Liver (tissue), 3 donors: Measurements from ENCODE around the gene DBT.

ENCODE experiments used
- EGR1 ChIP-seq, 2 donors: IDR thresholded peaks; 2 replicates each; pipeline ENCODE4 v1.6.1; 2016 to 2018; ENCODE audit warnings: antibody characterized with exemption in 2 of 2, low read depth in 2 of 2
- FOXA1 ChIP-seq: IDR thresholded peaks from 2 replicates; pipeline ENCODE4 v1.6.1; 2016; ENCODE audit warnings: antibody characterized with exemption
- GABPA ChIP-seq, 2 donors: IDR thresholded peaks in 1 of 2; conservative IDR thresholded peaks in 1 of 2; 2 replicates each; pipeline ENCODE4 v1.6.1; 2016; ENCODE audit warnings: antibody characterized with exemption in 2 of 2, mild to moderate bottlenecking in 1 of 2, moderate library complexity in 1 of 2
- HNF4A ChIP-seq, 2 donors: conservative IDR thresholded peaks; 2 replicates each; pipeline ENCODE4 v1.6.1; 2016; ENCODE audit warnings: antibody characterized with exemption in 2 of 2, mild to moderate bottlenecking in 2 of 2
- HNF4G ChIP-seq: IDR thresholded peaks from 2 replicates; pipeline ENCODE4 v1.6.1; 2016; ENCODE audit warnings: antibody characterized with exemption
- RXRA ChIP-seq, 2 donors: IDR thresholded peaks; 2 replicates each; pipeline ENCODE4 v1.6.1; 2017 to 2018; ENCODE audit warnings: antibody characterized with exemption in 2 of 2, mild to moderate bottlenecking in 1 of 2
- SP1 ChIP-seq: IDR thresholded peaks from 2 replicates; pipeline ENCODE4 v1.6.1; 2018; ENCODE audit warnings: antibody characterized with exemption, mild to moderate bottlenecking
- TAF1 ChIP-seq: conservative IDR thresholded peaks from 2 replicates; pipeline ENCODE4 v1.6.1; 2016; ENCODE audit warnings: antibody characterized with exemption, mild to moderate bottlenecking
- YY1 ChIP-seq: IDR thresholded peaks from 2 replicates; pipeline ENCODE4 v1.6.1; 2016; ENCODE audit warnings: antibody characterized with exemption, mild to moderate bottlenecking
- TF ChIP-seq, protein P1 (sequence below): fragments of 150-350 bp; IDR thresholded peaks from 2 replicates; pipeline ENCODE4 v1.5.1; 2017; ENCODE audit warnings: improper control_type of control experiment, low read depth, low read length; ENCODE audit not compliant: missing input control
- TF ChIP-seq, protein P2 (sequence below): IDR thresholded peaks from 2 replicates; pipeline ENCODE4 v1.6.1; 2016; ENCODE audit warnings: antibody characterized with exemption
- TF ChIP-seq, protein P3 (sequence below): IDR thresholded peaks from 2 replicates; pipeline ENCODE4 v1.6.1; 2016; ENCODE audit warnings: antibody characterized with exemption, mild to moderate bottlenecking
- TF ChIP-seq, protein P4 (sequence below): IDR thresholded peaks from 2 replicates; pipeline ENCODE4 v1.6.1; 2016; ENCODE audit warnings: antibody characterized with exemption
- TF ChIP-seq, protein P5 (sequence below): IDR thresholded peaks from 2 replicates; pipeline ENCODE4 v1.6.1; 2016; ENCODE audit warnings: antibody characterized with exemption
- donor health status: healthy.
- donor health status: healthy.

DNA sequence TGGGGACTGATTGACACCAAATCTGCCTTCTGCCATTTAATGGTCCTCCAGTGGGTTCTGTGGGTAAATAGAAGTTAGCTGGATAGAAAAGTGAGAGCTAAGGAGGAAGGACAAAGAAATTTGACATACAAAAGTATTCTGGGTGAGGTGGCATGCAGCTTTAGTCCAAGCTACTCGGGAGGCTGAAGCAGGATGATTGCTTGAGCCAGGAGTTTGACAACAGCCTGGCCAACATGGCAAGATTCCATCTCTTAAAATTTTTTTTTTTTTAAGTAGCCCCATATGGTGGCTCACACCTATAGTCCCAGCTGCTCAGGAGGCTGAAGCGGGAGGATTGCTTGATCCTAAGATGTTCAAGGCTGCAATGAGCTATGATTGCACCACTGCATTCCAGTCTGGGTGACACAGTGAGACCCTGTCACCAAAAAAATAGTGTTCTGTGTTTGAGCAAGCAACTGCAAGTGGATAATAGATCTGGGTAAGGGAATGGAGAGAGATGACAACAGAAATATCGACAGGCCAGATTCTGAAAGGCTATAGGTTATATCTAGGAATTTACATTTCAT, 29.8 kb upstream of the DBT start:
- TF ChIP-seq, protein P1, sequence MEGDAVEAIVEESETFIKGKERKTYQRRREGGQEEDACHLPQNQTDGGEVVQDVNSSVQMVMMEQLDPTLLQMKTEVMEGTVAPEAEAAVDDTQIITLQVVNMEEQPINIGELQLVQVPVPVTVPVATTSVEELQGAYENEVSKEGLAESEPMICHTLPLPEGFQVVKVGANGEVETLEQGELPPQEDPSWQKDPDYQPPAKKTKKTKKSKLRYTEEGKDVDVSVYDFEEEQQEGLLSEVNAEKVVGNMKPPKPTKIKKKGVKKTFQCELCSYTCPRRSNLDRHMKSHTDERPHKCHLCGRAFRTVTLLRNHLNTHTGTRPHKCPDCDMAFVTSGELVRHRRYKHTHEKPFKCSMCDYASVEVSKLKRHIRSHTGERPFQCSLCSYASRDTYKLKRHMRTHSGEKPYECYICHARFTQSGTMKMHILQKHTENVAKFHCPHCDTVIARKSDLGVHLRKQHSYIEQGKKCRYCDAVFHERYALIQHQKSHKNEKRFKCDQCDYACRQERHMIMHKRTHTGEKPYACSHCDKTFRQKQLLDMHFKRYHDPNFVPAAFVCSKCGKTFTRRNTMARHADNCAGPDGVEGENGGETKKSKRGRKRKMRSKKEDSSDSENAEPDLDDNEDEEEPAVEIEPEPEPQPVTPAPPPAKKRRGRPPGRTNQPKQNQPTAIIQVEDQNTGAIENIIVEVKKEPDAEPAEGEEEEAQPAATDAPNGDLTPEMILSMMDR, result no peak
- TF ChIP-seq, protein P2, sequence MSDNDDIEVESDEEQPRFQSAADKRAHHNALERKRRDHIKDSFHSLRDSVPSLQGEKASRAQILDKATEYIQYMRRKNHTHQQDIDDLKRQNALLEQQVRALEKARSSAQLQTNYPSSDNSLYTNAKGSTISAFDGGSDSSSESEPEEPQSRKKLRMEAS, result no peak
- TF ChIP-seq, protein P3, sequence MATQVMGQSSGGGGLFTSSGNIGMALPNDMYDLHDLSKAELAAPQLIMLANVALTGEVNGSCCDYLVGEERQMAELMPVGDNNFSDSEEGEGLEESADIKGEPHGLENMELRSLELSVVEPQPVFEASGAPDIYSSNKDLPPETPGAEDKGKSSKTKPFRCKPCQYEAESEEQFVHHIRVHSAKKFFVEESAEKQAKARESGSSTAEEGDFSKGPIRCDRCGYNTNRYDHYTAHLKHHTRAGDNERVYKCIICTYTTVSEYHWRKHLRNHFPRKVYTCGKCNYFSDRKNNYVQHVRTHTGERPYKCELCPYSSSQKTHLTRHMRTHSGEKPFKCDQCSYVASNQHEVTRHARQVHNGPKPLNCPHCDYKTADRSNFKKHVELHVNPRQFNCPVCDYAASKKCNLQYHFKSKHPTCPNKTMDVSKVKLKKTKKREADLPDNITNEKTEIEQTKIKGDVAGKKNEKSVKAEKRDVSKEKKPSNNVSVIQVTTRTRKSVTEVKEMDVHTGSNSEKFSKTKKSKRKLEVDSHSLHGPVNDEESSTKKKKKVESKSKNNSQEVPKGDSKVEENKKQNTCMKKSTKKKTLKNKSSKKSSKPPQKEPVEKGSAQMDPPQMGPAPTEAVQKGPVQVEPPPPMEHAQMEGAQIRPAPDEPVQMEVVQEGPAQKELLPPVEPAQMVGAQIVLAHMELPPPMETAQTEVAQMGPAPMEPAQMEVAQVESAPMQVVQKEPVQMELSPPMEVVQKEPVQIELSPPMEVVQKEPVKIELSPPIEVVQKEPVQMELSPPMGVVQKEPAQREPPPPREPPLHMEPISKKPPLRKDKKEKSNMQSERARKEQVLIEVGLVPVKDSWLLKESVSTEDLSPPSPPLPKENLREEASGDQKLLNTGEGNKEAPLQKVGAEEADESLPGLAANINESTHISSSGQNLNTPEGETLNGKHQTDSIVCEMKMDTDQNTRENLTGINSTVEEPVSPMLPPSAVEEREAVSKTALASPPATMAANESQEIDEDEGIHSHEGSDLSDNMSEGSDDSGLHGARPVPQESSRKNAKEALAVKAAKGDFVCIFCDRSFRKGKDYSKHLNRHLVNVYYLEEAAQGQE, result no peak
- TF ChIP-seq RXRA (IDR thresholded peaks at IDR 0.05) (no peak), EGR1 (IDR thresholded peaks at IDR 0.05; ENCODE audit: low read depth in 2 of 2) (no peak), GABPA (IDR thresholded peaks at IDR 0.05 in 1 of 2, conservative IDR thresholded peaks at IDR 0.05 in 1 of 2) (no peak), TAF1 (no peak), HNF4A (conservative IDR thresholded peaks at IDR 0.05) (no peak), YY1 (no peak), FOXA1 (no peak), SP1 (no peak), HNF4G (no peak)
- TF ChIP-seq, protein P4, sequence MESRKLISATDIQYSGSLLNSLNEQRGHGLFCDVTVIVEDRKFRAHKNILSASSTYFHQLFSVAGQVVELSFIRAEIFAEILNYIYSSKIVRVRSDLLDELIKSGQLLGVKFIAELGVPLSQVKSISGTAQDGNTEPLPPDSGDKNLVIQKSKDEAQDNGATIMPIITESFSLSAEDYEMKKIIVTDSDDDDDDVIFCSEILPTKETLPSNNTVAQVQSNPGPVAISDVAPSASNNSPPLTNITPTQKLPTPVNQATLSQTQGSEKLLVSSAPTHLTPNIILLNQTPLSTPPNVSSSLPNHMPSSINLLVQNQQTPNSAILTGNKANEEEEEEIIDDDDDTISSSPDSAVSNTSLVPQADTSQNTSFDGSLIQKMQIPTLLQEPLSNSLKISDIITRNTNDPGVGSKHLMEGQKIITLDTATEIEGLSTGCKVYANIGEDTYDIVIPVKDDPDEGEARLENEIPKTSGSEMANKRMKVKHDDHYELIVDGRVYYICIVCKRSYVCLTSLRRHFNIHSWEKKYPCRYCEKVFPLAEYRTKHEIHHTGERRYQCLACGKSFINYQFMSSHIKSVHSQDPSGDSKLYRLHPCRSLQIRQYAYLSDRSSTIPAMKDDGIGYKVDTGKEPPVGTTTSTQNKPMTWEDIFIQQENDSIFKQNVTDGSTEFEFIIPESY, result no peak
- TF ChIP-seq, protein P5, sequence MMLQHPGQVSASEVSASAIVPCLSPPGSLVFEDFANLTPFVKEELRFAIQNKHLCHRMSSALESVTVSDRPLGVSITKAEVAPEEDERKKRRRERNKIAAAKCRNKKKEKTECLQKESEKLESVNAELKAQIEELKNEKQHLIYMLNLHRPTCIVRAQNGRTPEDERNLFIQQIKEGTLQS, result no peak
